ENCODE data around the gene UBE2O.

GRCh38 chr17:76414334-76415295 is 38.3 kb downstream of the UBE2O start:
- TF ChIP-seq EZH2phosphoT487 (IDR thresholded peaks at IDR 0.05; ENCODE audit: insufficient read depth, low read depth) (no peak), EZH2 (IDR thresholded peaks at IDR 0.05; ENCODE audit: insufficient read depth, poor library complexity, severe bottlenecking) (no peak)
